ENCODE results near the gene TGFBR2.
"Not testable (repeated sequence)": the region's sequence is repeated elsewhere in the genome, so short reads cannot be mapped to it uniquely, and the experiment has no call there.

The TGFBR2 gene

DNA sequence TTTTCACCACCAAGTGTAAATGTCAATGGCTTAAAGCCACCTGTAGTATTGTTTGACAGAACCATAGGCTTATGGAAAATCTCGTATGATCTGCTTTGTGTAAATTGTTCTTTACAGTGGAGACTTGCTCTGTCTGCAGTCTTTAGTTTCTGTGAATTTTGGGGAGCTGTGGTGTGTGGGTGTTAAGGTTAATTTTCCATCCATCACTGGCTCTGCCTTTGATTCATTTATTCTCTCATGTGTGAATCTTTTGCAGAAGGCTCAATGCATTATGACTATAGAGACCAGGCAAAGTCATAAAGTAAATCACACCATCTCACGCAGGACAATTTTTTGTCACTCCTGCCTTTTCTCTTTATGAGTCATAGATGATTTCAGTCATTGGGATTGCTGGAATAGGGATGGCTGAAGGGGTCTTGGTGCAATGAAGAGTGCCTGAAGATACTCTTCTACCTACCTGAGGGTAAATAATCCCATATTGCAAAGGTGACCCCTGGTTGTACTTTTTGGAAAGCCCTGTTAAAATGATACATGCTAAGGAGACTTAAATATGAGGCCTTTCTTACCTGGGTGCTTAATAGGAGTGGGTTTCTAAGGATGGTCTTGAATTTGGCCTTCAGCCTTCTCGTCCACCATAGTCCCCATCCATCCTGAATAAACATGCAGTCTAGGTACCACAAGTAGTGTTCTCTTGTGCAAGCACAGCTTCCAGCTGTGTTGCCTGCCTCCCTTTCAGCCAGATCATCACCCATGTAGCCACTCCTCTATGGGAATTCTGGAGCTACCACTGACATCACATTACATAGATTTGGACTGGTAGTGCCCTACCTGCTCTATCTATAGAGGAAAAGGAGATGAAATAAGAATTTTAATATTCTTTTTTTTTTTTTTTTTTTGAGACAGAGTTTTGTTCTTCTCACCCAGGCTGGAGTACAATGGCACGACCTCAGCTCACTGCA lies 14.3 kb downstream of the TGFBR2 start:
- no peak for DNase-seq

DNA sequence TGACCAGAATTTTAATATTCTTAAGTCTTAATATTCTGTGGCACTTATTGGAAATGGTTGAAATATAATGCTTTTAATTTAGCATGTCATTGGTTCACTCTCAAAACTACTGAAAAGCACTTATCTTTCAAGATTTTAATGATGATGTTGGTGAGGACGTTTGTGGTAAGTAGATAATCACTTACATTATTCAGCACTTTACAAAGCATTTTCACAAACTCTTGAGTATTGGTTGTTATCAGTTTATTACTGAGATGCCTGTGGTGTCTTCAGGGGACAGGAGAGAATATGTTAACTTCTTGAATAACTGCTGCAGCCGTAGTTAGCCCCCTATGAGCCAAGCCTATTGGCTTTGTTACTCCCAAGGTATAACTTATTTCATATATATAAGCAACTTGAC lies 15.2 kb downstream of the TGFBR2 start:
- no peak for DNase-seq

DNA sequence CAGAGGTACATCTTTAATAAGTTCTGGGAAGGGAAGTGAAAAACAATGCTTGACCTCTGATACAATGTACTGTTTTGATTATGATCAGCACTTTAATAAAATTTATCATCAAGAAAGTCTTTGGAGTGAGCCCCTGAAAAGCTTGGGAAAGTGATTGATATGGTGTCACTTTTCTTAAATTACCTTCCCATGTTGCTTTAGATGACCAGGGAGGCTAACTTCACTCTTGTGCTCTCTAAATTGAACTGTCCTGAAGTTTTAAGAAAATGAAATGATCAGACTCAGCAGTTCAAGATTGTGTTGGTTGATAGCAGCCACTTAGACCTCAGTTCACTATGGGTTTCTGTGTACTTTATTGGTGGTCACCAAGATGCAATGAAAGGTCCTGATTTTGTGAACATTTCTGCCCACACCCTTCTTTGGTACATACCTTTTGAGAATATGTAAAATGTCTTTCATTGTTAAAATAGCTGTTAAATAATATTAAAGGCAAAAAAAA lies 15.7 kb downstream of the TGFBR2 start:
- no peak for DNase-seq

DNA sequence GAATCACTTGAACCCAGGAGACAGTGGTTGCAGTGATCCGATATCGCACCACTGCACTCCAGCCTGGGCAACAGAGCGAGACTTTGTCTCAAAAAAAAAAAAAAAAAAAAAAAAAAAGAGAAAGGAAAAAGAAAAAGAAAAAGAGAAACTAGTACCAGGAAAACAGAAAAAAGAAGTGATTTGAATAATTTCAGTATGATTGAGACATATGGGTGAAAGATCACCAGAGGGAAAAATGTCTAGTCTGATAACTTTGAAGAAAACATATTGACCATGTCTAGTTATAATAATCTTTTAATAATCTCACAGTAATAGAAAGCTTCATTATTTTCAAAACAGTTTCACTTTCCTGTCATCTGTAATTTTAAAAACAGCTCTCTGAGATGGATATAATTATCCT lies 16.4 kb downstream of the TGFBR2 start:
- no peak for DNase-seq

DNA sequence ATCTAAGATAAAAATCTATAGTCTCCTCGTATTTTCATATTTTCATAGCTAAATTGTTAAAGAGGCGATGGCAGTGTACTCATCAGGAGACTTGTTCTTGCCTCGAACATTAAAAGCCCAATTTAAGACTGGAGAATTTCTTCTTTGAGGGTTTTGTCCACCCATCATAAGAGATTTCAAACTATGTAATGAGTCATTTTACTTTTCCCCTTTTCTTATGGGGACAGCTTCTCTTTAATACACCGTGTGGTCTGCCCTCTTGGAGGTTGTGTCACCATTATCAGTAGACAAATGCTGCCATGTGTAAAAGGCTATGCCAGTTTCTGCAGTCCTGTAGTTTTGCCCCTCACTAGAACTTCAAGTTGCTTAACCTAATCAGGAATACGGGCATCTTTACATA lies 16.9 kb downstream of the TGFBR2 start:
- no peak for DNase-seq

DNA sequence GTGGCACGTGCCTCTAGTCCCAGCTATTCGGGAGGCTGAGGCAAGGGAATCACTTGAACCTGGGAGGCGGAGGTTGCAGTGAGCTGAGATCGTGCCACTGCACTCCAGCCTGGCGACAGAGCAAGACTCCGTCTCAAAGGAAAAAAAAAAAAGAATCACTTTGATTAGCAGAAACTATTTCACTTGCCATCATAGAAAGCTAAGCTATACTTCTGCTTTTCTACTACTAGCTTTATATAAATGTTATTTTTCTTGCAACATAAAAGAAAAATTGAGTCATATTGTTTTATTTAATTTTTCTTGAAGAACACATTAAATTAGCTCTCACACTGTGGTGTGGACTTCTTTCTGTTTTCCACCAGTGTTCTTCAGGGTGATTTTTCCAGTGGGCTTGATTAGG lies 18.1 kb downstream of the TGFBR2 start:
- not testable (repeated sequence) for DNase-seq

DNA sequence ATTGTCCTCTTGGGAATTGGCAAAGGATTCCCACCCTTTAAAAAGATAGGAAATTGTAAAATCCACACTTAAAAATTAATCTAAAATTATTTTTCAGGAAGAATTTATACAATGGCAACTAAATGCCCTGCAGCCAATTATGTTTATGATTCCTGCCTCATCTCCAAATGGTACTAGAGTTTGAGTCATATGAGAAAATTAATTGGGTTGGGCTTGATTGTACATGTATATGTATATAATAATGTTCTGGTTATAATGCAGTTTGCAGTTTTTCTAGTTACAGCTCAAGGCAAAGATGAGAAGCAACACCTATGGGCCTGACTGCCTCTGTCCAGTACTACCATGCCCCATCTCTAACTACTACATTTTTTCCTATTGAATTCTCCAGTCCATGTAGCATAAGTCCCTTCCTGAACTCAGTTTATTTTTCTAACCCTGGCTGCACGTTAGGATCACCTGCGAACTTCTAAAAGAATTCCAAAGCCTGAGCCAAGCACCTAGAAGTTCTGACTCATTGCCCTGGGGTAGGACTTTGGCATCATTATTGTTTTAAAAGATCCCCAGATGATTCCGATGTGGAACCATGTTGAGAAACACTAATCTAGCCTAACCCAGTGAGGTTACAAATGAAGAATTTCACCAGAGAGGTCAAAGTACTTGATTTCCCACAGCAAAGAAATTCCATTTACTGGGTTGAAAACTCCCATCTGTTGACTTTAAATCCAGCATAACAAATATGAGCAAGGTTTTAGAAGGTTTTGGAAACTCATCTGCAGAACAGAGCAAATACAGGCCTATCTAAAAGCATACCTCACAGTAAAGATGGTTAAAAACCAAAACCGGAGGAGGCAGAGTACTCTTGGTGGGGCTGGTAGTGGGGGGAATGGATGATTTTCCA lies 19.4 kb downstream of the TGFBR2 start:
- no peak for DNase-seq

DNA sequence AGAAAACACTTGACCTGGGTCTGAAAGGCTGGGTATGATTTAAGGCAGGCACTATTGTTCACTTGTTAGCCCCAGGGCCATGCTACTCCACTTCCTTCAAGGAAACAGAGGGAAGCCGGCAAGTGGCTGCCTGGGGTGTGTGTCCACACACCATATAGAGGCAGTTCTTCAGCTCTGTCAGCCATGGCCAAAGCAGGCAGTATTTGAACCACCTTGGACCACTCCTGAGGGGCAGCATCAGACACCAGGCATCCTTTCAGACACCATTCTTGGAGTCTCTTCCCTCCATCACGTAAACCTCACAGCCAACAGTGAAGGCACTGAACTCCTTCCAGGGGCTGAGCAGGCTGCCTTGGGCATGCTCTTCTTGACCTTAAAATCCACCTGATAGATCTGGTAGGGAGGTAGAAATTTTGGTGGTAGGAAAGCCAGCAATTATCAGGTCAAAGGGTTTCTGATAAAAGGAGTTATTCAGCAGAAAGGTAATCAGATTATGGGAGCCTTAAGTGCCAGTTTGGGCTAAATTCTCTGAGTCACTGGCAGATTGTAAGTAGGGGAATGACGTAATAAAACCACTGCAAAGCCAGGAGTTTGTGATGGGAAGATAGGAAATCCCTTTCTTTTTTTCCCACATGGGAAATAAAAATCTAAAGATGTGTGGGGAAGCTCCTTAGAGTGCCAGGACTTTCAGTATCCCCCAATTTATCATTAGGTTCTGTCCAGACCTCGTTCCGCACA lies 20.2 kb downstream of the TGFBR2 start:
- DNase-seq: no peak

DNA sequence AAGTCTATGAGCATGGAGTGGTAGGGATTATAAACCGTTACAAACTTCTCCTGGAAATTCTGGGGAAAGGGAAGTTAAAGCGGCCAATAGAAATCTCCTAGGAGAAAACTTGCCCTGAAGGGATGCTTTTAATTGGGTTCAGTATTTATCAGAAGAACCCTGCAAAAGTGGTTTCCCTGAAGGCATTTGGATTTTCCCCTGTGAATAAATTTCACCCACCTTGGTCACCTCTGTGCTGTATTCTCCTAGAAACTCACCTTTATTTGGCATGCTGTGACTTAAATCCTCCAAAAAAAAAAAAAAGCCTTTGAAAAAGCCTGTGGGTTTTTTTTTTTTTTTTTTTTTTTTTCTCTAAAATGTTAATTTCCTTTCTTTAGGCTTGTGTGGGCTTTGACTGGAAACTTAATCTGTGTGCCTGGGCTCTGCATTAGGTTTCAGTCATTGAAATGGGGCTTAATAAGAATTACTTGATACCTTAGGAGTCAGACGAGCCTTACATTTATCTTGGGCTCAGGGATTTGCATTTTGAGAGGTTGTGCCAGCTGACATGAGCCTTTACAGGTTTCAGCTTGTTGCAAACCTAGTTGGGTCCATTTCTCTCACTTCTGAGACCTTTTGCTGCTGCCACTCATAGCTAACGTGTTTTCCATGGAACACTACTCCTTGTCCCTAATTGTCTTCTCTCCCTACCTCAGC lies 22.0 kb downstream of the TGFBR2 start:
- no peak for DNase-seq

DNA sequence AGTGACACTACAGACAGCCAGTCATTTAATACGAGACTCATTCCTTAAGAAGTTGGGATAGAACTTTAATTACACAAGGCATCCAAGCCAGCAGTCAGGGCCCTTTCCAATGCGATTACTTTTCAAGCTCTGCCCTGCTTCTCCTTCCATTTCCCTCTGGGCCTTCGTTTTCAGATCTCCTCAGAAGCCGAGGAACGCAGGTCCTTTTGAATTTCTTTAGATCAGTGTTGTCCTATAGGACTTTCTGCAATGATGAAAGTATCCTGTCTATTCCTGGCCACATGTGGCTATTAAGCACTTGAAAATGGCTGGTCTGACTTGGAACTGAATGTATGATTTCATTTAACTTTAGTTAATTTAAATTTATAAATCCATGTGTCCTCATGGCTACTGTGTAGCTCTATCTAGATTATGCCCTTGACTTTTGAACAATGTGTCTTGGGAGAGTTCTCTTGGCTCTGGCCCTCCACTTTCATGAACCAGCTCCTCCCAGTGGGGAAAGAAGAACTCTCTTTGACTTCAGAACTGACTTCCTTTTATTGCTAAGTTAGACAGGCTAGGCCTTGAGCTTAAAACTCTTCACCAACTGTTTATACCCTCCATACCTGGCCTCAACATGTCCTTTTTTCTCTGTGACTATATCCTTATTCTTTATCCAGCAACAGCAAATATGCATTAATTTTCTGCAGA lies 22.6 kb downstream of the TGFBR2 start:
- DNase-seq: no peak

DNA sequence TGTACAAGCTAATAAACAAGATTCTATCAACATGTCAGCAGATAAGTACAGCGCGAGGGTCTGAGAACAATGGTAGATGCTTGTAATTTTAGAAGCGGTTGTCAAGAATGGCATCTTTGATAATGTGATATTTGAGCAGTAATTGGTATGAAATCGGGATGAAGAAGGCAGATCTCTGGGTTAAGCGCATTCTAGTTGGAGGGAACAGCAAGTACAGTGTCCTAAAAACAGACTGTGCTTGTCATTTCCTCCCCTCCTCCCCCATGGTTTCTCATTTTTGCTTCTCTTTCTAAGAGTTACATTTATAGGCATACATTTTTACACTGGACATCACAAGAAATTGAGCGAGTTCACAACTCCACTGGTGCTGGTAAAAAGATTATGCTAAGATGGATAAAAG lies 23.3 kb downstream of the TGFBR2 start:
- no peak for DNase-seq

DNA sequence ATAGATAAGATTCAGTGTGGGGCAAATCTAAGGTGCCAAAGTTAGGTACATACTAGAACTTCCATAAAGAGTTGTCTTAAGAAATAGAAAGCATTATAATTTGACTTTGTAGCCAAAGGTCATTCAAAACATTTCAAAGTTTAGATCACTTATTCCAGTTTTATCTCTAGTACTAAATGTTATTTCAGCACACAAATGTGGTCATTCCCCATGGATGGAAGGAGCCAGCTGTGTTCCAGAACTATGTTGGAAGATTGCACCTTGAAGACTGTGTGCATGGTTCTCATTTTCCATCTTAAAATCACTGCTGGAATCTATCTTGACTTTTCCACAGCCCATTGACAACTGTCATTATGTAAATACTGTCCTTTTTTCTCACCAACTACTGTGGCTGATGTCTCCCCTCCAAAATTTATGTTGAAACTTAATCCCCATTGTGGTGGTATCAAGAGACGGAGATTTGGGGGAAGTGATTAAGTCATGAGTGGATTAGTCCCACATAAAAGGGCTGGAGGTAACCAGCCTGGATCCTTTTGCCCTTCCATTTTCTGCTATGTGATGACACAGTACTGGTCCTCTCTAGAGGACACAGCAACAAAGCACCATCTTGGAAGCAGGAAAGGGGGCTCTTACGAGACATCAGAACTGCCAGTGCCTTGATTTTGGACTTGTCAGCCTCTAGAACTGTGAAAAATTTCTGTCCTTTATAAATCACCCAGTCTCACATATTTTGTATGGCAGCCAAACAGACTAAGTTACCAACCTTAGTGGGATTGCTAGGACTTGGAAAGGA lies 24.0 kb downstream of the TGFBR2 start:
- no peak for DNase-seq

DNA sequence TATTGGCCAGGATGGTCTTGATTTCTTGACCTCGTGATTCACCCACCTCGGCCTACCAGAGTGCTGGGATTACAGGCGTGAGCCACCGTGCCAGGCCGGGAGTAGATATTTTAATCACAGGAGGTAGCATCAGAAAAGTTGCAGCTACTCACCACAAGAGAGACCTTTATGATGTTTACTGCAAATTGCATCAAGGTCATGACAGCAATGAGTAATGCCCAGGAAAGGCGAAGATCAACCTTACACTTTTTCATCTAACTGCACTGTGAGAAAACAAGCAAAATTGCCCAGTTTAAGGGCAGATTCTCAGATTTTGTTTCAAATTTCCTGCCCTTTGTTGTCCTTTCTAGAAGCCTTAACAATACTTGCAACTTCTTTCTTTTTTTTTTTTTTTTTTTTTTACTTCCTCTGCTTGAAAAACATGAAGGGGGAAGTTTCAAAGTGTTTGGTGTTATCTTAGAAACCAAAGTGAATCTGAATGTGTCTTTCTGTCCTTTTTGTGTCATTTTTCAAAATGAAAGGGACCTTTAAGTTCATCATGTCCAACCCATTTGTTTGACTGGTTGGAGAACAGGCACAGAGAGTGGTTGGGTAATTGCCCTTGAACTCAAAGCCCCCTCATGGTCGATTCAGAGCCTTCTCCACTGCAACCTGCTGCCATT lies 25.0 kb downstream of the TGFBR2 start:
- DNase-seq: no peak

DNA sequence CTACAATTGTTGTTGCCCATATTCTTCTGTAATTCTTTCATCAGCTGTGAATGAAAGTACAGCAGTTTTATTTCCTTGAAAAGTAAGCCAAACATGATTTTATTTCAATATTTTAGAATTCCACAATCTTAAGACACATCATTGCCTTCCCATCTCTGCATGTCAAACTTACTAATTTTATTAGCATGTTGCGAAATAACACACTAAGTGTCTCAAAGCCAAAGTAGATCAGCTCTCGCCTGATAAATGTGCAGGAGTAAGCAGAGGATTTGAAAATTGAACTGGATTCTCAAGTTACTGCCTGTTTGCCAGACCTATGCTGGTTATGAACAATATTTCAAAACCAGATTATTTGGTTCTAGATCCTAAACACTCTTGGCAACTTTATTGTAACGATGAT lies 25.7 kb downstream of the TGFBR2 start:
- no peak for DNase-seq

DNA sequence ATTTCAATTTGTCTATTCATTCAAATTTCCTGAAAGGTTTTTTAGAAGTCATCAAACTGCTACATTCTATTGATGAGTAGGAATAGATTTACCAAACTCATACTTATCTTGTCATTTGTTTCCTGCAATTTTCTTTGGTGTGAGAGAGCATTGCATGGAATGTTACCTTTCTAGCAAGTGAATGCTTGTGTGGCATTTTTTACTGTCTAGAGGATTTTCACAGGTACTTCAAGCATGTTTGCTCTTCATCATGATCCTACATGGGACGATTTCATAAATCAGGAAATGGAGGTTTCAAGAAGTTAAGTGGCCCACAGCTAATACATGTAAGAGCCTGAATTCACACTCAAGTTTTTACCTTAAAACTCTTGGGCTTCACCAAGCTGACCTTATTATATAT lies 26.1 kb downstream of the TGFBR2 start:
- no peak for DNase-seq

DNA sequence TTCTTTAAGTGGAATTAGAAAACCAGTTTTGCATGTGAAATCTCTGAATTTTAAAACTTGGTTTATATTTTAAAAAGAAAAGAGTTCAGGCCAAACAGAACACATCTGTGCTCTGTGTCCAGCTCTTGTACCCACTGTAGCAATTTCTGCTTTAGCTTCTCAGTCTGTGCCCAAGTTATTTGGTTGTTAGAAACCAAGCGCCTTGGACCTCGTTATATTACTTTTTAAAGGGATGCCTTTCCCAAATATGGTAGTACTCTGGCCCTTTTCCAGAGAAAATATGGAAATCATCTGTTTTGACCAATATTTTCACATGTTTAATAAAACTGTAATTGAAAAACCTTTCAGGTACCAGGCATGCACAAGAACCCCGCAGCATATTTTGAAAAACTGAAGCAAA lies 27.3 kb downstream of the TGFBR2 start:
- no peak for DNase-seq

DNA sequence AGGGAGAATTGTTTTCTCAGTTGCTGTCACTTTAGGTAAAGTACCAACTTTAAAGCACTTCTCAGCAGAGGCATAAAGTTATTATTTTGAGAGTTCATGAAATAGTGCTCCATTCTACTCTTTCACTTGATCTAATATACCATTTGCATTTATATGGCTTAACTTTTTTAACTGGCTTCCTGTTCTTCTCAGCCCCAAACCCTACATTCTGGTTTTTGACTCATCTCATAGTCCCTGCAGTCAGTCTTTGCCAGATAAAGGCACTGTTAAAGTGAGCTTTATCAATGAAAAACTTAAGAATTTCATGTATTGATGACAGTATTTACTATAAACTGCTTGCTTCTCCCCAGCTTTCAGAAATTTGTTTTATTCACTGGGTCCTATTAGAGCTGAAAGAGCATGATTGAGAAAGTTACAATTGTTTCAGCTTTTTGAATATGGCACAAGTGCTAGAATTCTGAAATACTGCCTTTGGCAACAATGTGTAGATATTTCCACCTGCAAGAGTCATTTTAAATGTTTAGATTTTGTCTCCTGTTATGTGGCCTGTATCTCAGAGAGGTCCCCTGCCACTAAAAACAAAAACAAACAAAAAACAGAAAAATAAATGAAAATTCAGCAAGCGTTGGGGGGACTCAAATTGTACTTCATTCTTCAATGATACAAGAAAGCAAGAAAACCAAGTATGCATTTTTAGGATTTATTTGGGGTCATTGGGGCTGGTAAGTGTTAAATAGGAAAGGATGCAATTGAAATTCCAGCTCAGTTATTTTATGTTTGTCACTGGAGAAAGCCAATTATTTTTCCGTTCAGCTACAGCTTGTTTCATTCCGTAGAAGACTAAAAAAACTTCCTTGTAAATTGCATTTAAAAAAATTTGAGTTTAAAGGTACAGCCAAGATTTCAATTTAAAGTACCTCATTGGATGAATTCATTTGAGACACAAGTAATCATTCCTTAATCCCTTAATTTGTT lies 28.6 kb downstream of the TGFBR2 start:
- DNase-seq: no peak

DNA sequence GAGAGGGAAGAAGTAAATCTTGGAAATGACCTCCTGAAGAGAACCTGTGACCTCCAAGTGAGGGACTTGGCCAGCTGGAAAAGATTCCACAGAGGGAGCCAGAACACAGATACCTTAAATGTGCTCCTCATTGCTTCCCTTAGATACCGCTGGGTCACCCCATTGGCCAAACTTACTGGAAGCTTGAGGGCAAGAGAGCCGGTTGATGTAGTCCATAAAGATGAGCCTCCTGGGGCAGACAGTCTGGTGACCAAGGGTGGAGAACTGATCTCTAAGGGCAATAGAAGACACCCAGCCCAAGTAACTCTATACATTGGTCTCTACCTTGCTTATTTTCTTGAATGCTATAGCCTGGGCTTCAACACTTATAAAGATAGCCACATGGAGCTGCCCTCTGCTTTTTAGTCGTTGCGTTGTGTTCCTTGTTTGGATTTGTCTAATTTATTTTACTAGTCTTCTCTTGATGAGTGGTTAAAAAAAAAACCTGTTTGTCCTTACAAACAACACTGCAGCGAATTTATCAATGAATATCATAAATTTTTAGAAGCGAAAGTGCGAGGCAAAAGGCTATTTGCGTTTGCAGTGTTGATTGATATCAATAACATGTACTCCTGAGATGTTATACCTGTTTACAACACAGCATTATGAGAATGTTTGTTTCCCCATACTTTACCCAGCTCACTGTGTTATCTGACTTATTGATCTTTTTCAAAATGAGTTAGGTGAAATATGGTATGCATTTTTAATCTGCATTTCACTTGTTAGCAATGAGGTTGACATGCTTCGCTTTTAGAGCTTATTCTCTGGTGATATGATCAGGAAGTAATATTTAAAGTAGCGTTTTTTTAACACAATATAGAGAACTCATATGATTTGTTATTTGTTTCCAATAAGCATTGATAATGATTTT lies 31.2 kb downstream of the TGFBR2 start:
- DNase-seq: no peak

Data from NCI-H526 treated with DMSO at 0.1 percent for 48 hours (cell line).